ENCODE data around the gene WNK1. TPM values are rescaled to one million over a fixed set of nuclear protein-coding genes. Genes with fewer than 3 reads are reported as not detected.

The WNK1 gene
- polyA plus RNA-seq, 1 donor from 2014 or later = 25.9 TPM

- Histone ChIP-seq H3K4me2 (ENCODE audit: low read length) (no peak overlapping the region), H3K27ac (ENCODE audit: low read length) (no peak overlapping the region)
These were observed 50.1 kb downstream of the WNK1 start for GRCh38 chr12:802242-803120.

More at GRCh38 chr12:802242-803120, 50.1 kb downstream of the WNK1 start:
- Histone ChIP-seq H2AFZ (ENCODE audit: low read depth, low read length) (no peak overlapping the region), H3K36me3 (ENCODE audit: insufficient read depth, low read length) (no peaks in the 10 kb centered on the region), H3F3A (ENCODE audit: insufficient read depth, low read length, poor library complexity, severe bottlenecking) (peaks cover 4% of the 10 kb centered on the region), H4K20me1 (ENCODE audit: insufficient read depth) (no peaks in the 10 kb centered on the region), H3K79me2 (replicated peaks; ENCODE audit: insufficient read depth, low read length) (peaks cover 74% of the 10 kb centered on the region), H3K4me3 (ENCODE audit: low read length) (no peak overlapping the region), H3K9ac (ENCODE audit: low read length) (no peak overlapping the region), H3K9me2 (ENCODE audit: insufficient read depth, low read length) (no peaks in the 10 kb centered on the region), H3K9me3 (ENCODE audit: low read length) (no peaks in the 10 kb centered on the region), H3K27me3 (ENCODE audit: insufficient read depth, low read depth, low read length) (no peaks in the 10 kb centered on the region)
- TF ChIP-seq POLR2AphosphoS5 (IDR thresholded peaks at IDR 0.05) (no peak), EP300 (conservative IDR thresholded peaks at IDR 0.05; ENCODE audit: poor library complexity, severe bottlenecking) (no peak), EZH2 (IDR thresholded peaks at IDR 0.05; ENCODE audit: borderline replicate concordance, insufficient read depth, low read length, poor library complexity, severe bottlenecking) (no peak), RAD21 (conservative IDR thresholded peaks at IDR 0.05) (no peak), MXI1 (conservative IDR thresholded peaks at IDR 0.05; ENCODE audit: poor library complexity, severe bottlenecking) (no peak), TAF1 (IDR thresholded peaks at IDR 0.05; ENCODE audit: low read depth) (no peak), CTCF (IDR thresholded peaks at IDR 0.05; ENCODE audit: poor library complexity, severe bottlenecking) (no peak), REST (IDR thresholded peaks at IDR 0.05; ENCODE audit: borderline replicate concordance) (no peak), SMC3 (conservative IDR thresholded peaks at IDR 0.05; ENCODE audit: poor library complexity) (no peak)
